HK-2 (cell line): ENCODE measurements around the gene ARPP21.

Source experiments
- DNase-seq: peaks from one replicate; pipeline ENCODE4 v3.0.0-alpha.2; 2018; ENCODE audit not compliant: unreplicated experiment

The ARPP21 gene

GRCh38 chr3:35737527-35737926 lies 98.2 kb downstream of the ARPP21 start:
- DNase-seq: no peak

GRCh38 chr3:35737934-35738706 lies 98.8 kb downstream of the ARPP21 start:
- no peak for DNase-seq

GRCh38 chr3:35739181-35739809 lies 100.0 kb downstream of the ARPP21 start:
- DNase-seq: no peak

- DNase-seq: no peak
These were observed 100.7 kb downstream of the ARPP21 start for GRCh38 chr3:35739964-35740527.

- no peak for DNase-seq
These were observed 103.9 kb downstream of the ARPP21 start for GRCh38 chr3:35743218-35743617.

GRCh38 chr3:35744419-35744818 lies 105.1 kb downstream of the ARPP21 start:
- DNase-seq: no peak

- no peak for DNase-seq
These were observed 106.0 kb downstream of the ARPP21 start for GRCh38 chr3:35745351-35745750.

GRCh38 chr3:35745802-35746484 lies 106.6 kb downstream of the ARPP21 start:
- DNase-seq: no peak

- no peak for DNase-seq
These were observed 107.2 kb downstream of the ARPP21 start for GRCh38 chr3:35746492-35746891.

GRCh38 chr3:35748144-35748543 lies 108.8 kb downstream of the ARPP21 start:
- DNase-seq: no peak

GRCh38 chr3:35751207-35751606 lies 111.9 kb downstream of the ARPP21 start:
- no peak for DNase-seq

GRCh38 chr3:35757991-35758757 lies 118.8 kb downstream of the ARPP21 start:
- no peak for DNase-seq

- DNase-seq: no peak
These were observed 120.8 kb downstream of the ARPP21 start for GRCh38 chr3:35760146-35760545.

- DNase-seq: no peak
These were observed 122.0 kb downstream of the ARPP21 start for GRCh38 chr3:35761311-35761710.

GRCh38 chr3:35772381-35773015 lies 133.2 kb downstream of the ARPP21 start:
- no peak for DNase-seq

GRCh38 chr3:35773417-35773816 lies 134.1 kb downstream of the ARPP21 start:
- DNase-seq: no peak

- no peak for DNase-seq
These were observed 137.0 kb downstream of the ARPP21 start for GRCh38 chr3:35776346-35776745.

GRCh38 chr3:35777065-35777464 lies 137.7 kb downstream of the ARPP21 start:
- DNase-seq: no peak

GRCh38 chr3:35777563-35778554 lies 138.5 kb downstream of the ARPP21 start:
- no peak for DNase-seq

- no peak for DNase-seq
These were observed 140.3 kb downstream of the ARPP21 start for GRCh38 chr3:35779611-35780010.
